HepG2 (cell line): ENCODE results near the gene ANAPC5. TPM values are rescaled to one million over a fixed set of nuclear protein-coding genes. Genes with fewer than 3 reads are reported as not detected.

Experiments used
- BRF2 ChIP-seq: sonication (generic); formaldehyde crosslinking; IDR thresholded peaks from 2 replicates; pipeline ENCODE4 v1.8.1; 2022; ENCODE audit warnings: mild to moderate bottlenecking, missing genetic modification reagents
- E2F1 ChIP-seq: sonication (generic); formaldehyde crosslinking; IDR thresholded peaks from 2 replicates; pipeline ENCODE4 v1.5.0; 2020; ENCODE audit warnings: missing genetic modification reagents
- ESRRA ChIP-seq: sonication (generic); formaldehyde crosslinking; IDR thresholded peaks from 2 replicates; pipeline ENCODE4 v1.5.1; 2020; ENCODE audit warnings: mild to moderate bottlenecking, low read depth, missing genetic modification reagents
- HES4 ChIP-seq: sonication (generic); formaldehyde crosslinking; IDR thresholded peaks from 2 replicates; pipeline ENCODE4 v1.9.0; 2021; ENCODE audit warnings: mild to moderate bottlenecking, missing genetic modification reagents, borderline replicate concordance
- IKZF5 ChIP-seq: IDR thresholded peaks from 2 replicates; pipeline ENCODE4 v1.6.1; 2018; ENCODE audit warnings: missing genetic modification reagents, mild to moderate bottlenecking, missing compliant biosample characterization
- MLLT10 ChIP-seq: sonication (generic); formaldehyde crosslinking; IDR thresholded peaks from 2 replicates; pipeline ENCODE4 v1.4.0; 2020; ENCODE audit warnings: missing genetic modification reagents
- MXI1 ChIP-seq: IDR thresholded peaks from 3 replicates; pipeline ENCODE4 v1.6.1; 2012; ENCODE audit warnings: low read depth, low read length, inconsistent platforms, borderline replicate concordance
- PBX3 ChIP-seq: sonication (generic); formaldehyde crosslinking; IDR thresholded peaks from 2 replicates; pipeline ENCODE4 v1.8.1; 2023; ENCODE audit warnings: missing genetic modification reagents, inconsistent platforms, borderline replicate concordance
- PHF8 ChIP-seq: sonication (generic); formaldehyde crosslinking; IDR thresholded peaks from 2 replicates; pipeline ENCODE4 v1.5.0; 2020; ENCODE audit warnings: missing genetic modification reagents
- RXRA ChIP-seq: sonication (generic); formaldehyde crosslinking; IDR thresholded peaks from 2 replicates; pipeline ENCODE4 v1.5.1; 2020; ENCODE audit warnings: missing genetic modification reagents
- SIX1 ChIP-seq: sonication (generic); formaldehyde crosslinking; IDR thresholded peaks from 2 replicates; pipeline ENCODE4 v1.4.0; 2020; ENCODE audit warnings: missing genetic modification reagents, borderline replicate concordance
- SIX4 ChIP-seq: sonication (generic); formaldehyde crosslinking; IDR thresholded peaks from 2 replicates; pipeline ENCODE4 v1.4.0; 2020; ENCODE audit warnings: missing genetic modification reagents
- SMAD1 ChIP-seq: sonication (generic); formaldehyde crosslinking; IDR thresholded peaks from 2 replicates; pipeline ENCODE4 v1.4.0; 2020; ENCODE audit warnings: missing genetic modification reagents, low read depth, mild to moderate bottlenecking, borderline replicate concordance
- SP2 ChIP-seq: sonication (generic); formaldehyde crosslinking; IDR thresholded peaks from 2 replicates; pipeline ENCODE4 v1.5.1; 2020; ENCODE audit warnings: mild to moderate bottlenecking, missing genetic modification reagents
- TAF1 ChIP-seq: sonication (generic); formaldehyde crosslinking; IDR thresholded peaks from 2 replicates; pipeline ENCODE4 v1.4.0; 2020; ENCODE audit warnings: missing genetic modification reagents
- TFE3 ChIP-seq: IDR thresholded peaks from 2 replicates; pipeline ENCODE4 v1.6.1; 2016
- TOE1 ChIP-seq: sonication (generic); formaldehyde crosslinking; IDR thresholded peaks from 2 replicates; pipeline ENCODE4 v1.4.0; 2020; ENCODE audit warnings: mild to moderate bottlenecking, missing genetic modification reagents
- ZFP62 ChIP-seq: sonication (generic); formaldehyde crosslinking; IDR thresholded peaks from 2 replicates; pipeline ENCODE4 v1.4.0; 2020; ENCODE audit warnings: missing genetic modification reagents
- ZNF224 ChIP-seq: sonication (generic); formaldehyde crosslinking; IDR thresholded peaks from 2 replicates; pipeline ENCODE4 v1.5.0; 2020; ENCODE audit warnings: mild to moderate bottlenecking, missing genetic modification reagents
- ZNF749 ChIP-seq: sonication (generic); formaldehyde crosslinking; IDR thresholded peaks from 2 replicates; pipeline ENCODE4 v1.8.0; 2022; ENCODE audit warnings: mild to moderate bottlenecking, missing genetic modification reagents, moderate library complexity, borderline replicate concordance
- ZNF784 ChIP-seq: sonication (generic); formaldehyde crosslinking; IDR thresholded peaks from 2 replicates; pipeline ENCODE4 v1.5.1; 2020; ENCODE audit warnings: missing genetic modification reagents, mild to moderate bottlenecking, borderline replicate concordance
- ZNF790 ChIP-seq: sonication (generic); formaldehyde crosslinking; IDR thresholded peaks from 2 replicates; pipeline ENCODE4 v1.8.0; 2022; ENCODE audit warnings: missing genetic modification reagents, mild to moderate bottlenecking, borderline replicate concordance
- polyA plus RNA-seq, 8 experiments: library from polyadenylated mRNA; depleted of rRNA in 3 of 8; stranded (reverse) in 7 of 8; unstranded in 1 of 8; fragments of >200 nt; fragmentation: Illumina TruSeq in 4 of 8; extraction: Trizol in 4 of 8; gene quantifications; 2 replicates each; pipeline versions ENCODE4 v1.2.1 to v1.2.3, GENCODE V29; 2011 to 2016; ENCODE audit warnings: low read depth in 4 of 8, missing spikeins in 1 of 8, mixed read lengths in 1 of 8; ENCODE audit not compliant: insufficient read depth in 1 of 8
- total RNA-seq, 5 experiments: library from RNA; depleted of rRNA; stranded (reverse); fragments of >200 nt; fragmentation: Illumina TruSeq; extraction: Trizol; gene quantifications; 2 replicates each; pipeline ENCODE4 v1.2.3, GENCODE V29; 2016; ENCODE audit warnings: low read depth in 1 of 5

The ANAPC5 gene
- total and polyA plus RNA-seq, 2 of the 13 experiments (the other 11 are each of a cell fraction or from before 2014, with no cell fraction given), result 146 to 161 TPM

GRCh38 chr12:121399391-121400331 is 47.5 kb upstream of the ANAPC5 start, which contains the start of gene RNF34 (continued):
- TF ChIP-seq HES4 (CRISPR knock-in tag) (no peak), ESRRA (CRISPR knock-in tag) (no peak), MLLT10 (CRISPR knock-in tag) (no peak), SMAD1 (CRISPR knock-in tag) (0 out of 2 replicates have a peak, but pooled peaks have one; percentile 7), IKZF5 (CRISPR knock-in tag) (peak; percentile 67; the same call in 1 of the 2 replicates), RXRA (CRISPR knock-in tag) (0 out of 2 replicates have a peak, but pooled peaks have one; percentile 11), E2F1 (peak; percentile 89), ZNF224 (no peak; the same call in 1 of the 2 replicates), MXI1 (peak; percentile 88; the same call in 1 of the 3 replicates), PBX3 (CRISPR knock-in tag) (peak; percentile 77; the same call in 1 of the 2 replicates), SP2 (CRISPR knock-in tag) (peak; percentile 95), SIX1 (CRISPR knock-in tag) (no peak), TOE1 (CRISPR knock-in tag) (no peak), SIX4 (CRISPR knock-in tag) (no peak), ZNF749 (CRISPR knock-in tag) (no peak; the same call in 1 of the 2 replicates), TAF1 (CRISPR knock-in tag) (peak; percentile 98), ZFP62 (no peak), TFE3 (CRISPR knock-in tag) (peak; percentile 27; the same call in 1 of the 2 replicates), PHF8 (CRISPR knock-in tag) (peak; percentile 87), ZNF784 (CRISPR knock-in tag) (0 out of 2 replicates have a peak, but pooled peaks have one; percentile 25), BRF2 (CRISPR knock-in tag) (0 out of 2 replicates have a peak, but pooled peaks have one; percentile 28), ZNF790 (CRISPR knock-in tag) (peak; percentile 84)
